Transverse colon (tissue), 4 donors: Measurements from ENCODE around the gene RNU1-3. TPM values are rescaled to one million over a fixed set of nuclear protein-coding genes. Genes with fewer than 3 reads are reported as not detected.

Source experiments
- DNase-seq: peaks from one replicate; pipeline ENCODE4 v3.0.0-alpha.2; 2019
- H3K27ac ChIP-seq, 4 donors: fragments of 200-600 bp; sonication (generic); 2 replicates each; pipeline ENCODE4 v1.5.1; 2016 to 2018; ENCODE audit warnings: inconsistent platforms in 4 of 4
- H3K27me3 ChIP-seq: fragments of 200-600 bp; sonication (generic); 2 replicates; pipeline ENCODE4 v1.5.1; 2017; ENCODE audit warnings: inconsistent platforms
- H3K36me3 ChIP-seq, 4 donors: fragments of 200-600 bp; sonication (generic); 2 replicates each; pipeline ENCODE4 v1.5.1; 2017 to 2019; ENCODE audit warnings: inconsistent platforms in 4 of 4
- H3K4me1 ChIP-seq, 4 donors: fragments of 200-600 bp; sonication (generic); 2 replicates each; pipeline ENCODE4 v1.5.1; 2017 to 2020; ENCODE audit warnings: inconsistent platforms in 4 of 4
- H3K4me3 ChIP-seq, 4 donors: fragments of 200-600 bp; sonication (generic); 1 replicate in 1 of 4; 2 replicates in 3 of 4; pipeline versions ENCODE4 v1.5.1 to v1.6.1; 2017 to 2019; ENCODE audit warnings: inconsistent platforms in 4 of 4
- H3K9me3 ChIP-seq, 2 donors: fragments of 200-600 bp; sonication (generic); 2 replicates each; pipeline ENCODE4 v1.5.1; 2017 to 2019; ENCODE audit warnings: inconsistent platforms in 2 of 2
- CTCF ChIP-seq, 5 experiments: fragments of 200-600 bp in 3 of 5; fragments of 450-650 bp in 2 of 5; sonication (generic) in 3 of 5; IDR thresholded peaks; 1 replicate in 2 of 5; 2 replicates in 3 of 5; pipeline ENCODE4 v1.5.1; 2016 to 2017; ENCODE audit warnings: antibody characterized with exemption in 5 of 5, inconsistent platforms in 3 of 5, mild to moderate bottlenecking in 2 of 5, moderate library complexity in 1 of 5
- EP300 ChIP-seq: sonication (generic); formaldehyde crosslinking; IDR thresholded peaks from one replicate; pipeline ENCODE4 v1.6.1; 2017; ENCODE audit warnings: antibody characterized with exemption, low read depth
- POLR2A ChIP-seq: fragments of 450-650 bp; IDR thresholded peaks from one replicate; pipeline ENCODE4 v1.6.1; 2016; ENCODE audit warnings: antibody characterized with exemption, mild to moderate bottlenecking, moderate library complexity
- POLR2AphosphoS5 ChIP-seq, 3 donors: sonication (generic); formaldehyde crosslinking; IDR thresholded peaks; one replicate each; pipeline ENCODE4 v1.6.1; 2016; ENCODE audit warnings: antibody characterized with exemption in 3 of 3
- WGBS, 2 donors: methylation state at CpG; one replicate each; pipeline ENCODE4 v1.1.5; 2018; ENCODE audit warnings: low coverage in 1 of 2; 5-methylcytosine and 5-hydroxymethylcytosine counted together
- in situ Hi-C, 4 donors: fragments of 200-750 bp; cut with MboI; loops; one replicate each; pipeline versions ENCODE4 v1.15.0 to v1.15.1; 2017; ENCODE audit warnings: low sequenced_read_pairs in 3 of 4, low pct_ligation_motif_present in 1 of 4, low pct_unique_long_range_greater_than_20kb in 1 of 4
- intact Hi-C: fragments of 100-400 bp; cut with DNase I; formaldehyde crosslinking; loops from one replicate; pipeline ENCODE4 v1.15.1; 2023; ENCODE audit warnings: low total_unique reads
- small RNA-seq, 4 donors: library from RNA; depleted of rRNA; stranded (forward); fragments of <200 nt; gene quantifications; one replicate each; pipeline ENCODE3, GENCODE V24; 2016
- total RNA-seq, 4 donors: library from RNA; depleted of rRNA; stranded (reverse); fragments of >200 nt; gene quantifications; one replicate each; pipeline ENCODE4 v1.1.0, GENCODE V29; 2016

The RNU1-3 gene
- total RNA-seq, 4 donors from 2014 or later: under 0.01 TPM; not detected in 1

GRCh38 chr1:16618719-16619118 is 48.0 kb downstream of the RNU1-3 start:
- WGBS, 2 donors: 82 to 86% methylated on average over 15 of the region's 15 CpGs
- H3K36me3 ChIP-seq: peaks cover 0 to 7% (median 3%) of the 10 kb centered on the region in 4 donors
- in situ Hi-C loops: loop anchor here in 2 of 4 donors (10.0 kb wide), 1 partner anchor 326 kb away; no protein-coding TSS in a partner anchor

GRCh38 chr1:16617778-16618580 is 48.8 kb downstream of the RNU1-3 start:
- Histone ChIP-seq H3K36me3 (peaks cover 0 to 7% (median 3%) of the 10 kb centered on the region in 4 donors), H3K27ac (no peak overlapping the region), H3K4me3 (no peak overlapping the region), H3K27me3 (no peaks in the 10 kb centered on the region), H3K4me1 (peaks cover 5 to 11% (median 8%) of the 10 kb centered on the region in 4 donors), H3K9me3 (no peaks in the 10 kb centered on the region)
- in situ Hi-C loops (loop anchor here in 2 of 4 donors (10.0 kb wide), 1 partner anchor 327 kb away; no protein-coding TSS in a partner anchor), intact Hi-C loops (no loop called here)
- no peak for TF ChIP-seq EP300
- no peak for TF ChIP-seq CTCF (IDR thresholded peaks at IDR 0.05)
- TF ChIP-seq POLR2A: no peak
- no peak for TF ChIP-seq POLR2AphosphoS5 (IDR thresholded peaks at IDR 0.05)
- no peak for DNase-seq
- WGBS, 2 donors: 69 to 79% methylated on average over 7 of the region's 7 CpGs

More at GRCh38 chr1:16618719-16619118, 48.0 kb downstream of the RNU1-3 start:
- Histone ChIP-seq H3K4me3 (no peak overlapping the region), H3K27ac (no peak overlapping the region), H3K4me1 (peaks cover 3 to 15% (median 9%) of the 10 kb centered on the region in 4 donors), H3K9me3 (no peaks in the 10 kb centered on the region), H3K27me3 (no peaks in the 10 kb centered on the region)
- TF ChIP-seq EP300 (no peak), POLR2A (no peak)
- intact Hi-C loops: no loop called here
- DNase-seq: peak; percentile 33

GRCh38 chr1:16617114-16617631 is 49.6 kb downstream of the RNU1-3 start:
- in situ Hi-C loops (loop anchor here in 2 of 4 donors (10.0 kb wide), 1 partner anchor 328 kb away; no protein-coding TSS in a partner anchor), intact Hi-C loops (no loop called here)
- no peak for DNase-seq
- no peaks in the 10 kb centered on the region for H3K27me3 ChIP-seq
- peaks cover 7 to 18% (median 15%) of the 10 kb centered on the region in 4 donors for H3K4me1 ChIP-seq
- H3K27ac ChIP-seq: no peak overlapping the region
- TF ChIP-seq EP300 (no peak), CTCF (IDR thresholded peaks at IDR 0.05) (no peak), POLR2AphosphoS5 (IDR thresholded peaks at IDR 0.05) (no peak), POLR2A (no peak)
- H3K36me3 ChIP-seq: peaks cover 0 to 7% (median 0%) of the 10 kb centered on the region in 4 donors
- WGBS, 2 donors: 84 to 88% methylated on average over 20 of the region's 20 CpGs
- H3K9me3 ChIP-seq: no peaks in the 10 kb centered on the region
- no peak overlapping the region for H3K4me3 ChIP-seq

Small RNA genes within 50 kb of the gene (small RNA-seq; reads per million reads assigned to genes)
- gene RNU1-3: 0 reads per million in 4 donors

Other genes with a start within 250 kb of the RNU1-3 start
- not detected for gene SPATA21, start 229.5 kb downstream of the RNU1-3 start, total RNA-seq
- 10 to 100 TPM; 34.4 to 58.2 (median 52.4) TPM for gene NECAP2, start 226.2 kb downstream of the RNU1-3 start, total RNA-seq
- under 1 TPM in 3 of 4 donors, not detected in 1; under 0.01 TPM for gene RNU1-1, start 152.7 kb downstream of the RNU1-3 start, total RNA-seq
- 100 to 1,000 TPM in 3 of 4 donors, 10 to 100 TPM in 1; 70.1 to 178 (median 148) TPM for gene NBPF1, start 53.4 kb downstream of the RNU1-3 start, total RNA-seq
- gene RNU1-4, start 73.6 kb upstream of the RNU1-3 start, total RNA-seq: under 1 TPM in 3 of 4 donors, not detected in 1; under 0.01 TPM
- gene RNU1-2, start 229.0 kb upstream of the RNU1-3 start, total RNA-seq: under 1 TPM in 3 of 4 donors, not detected in 1; under 0.01 TPM